Esophagus muscularis mucosa (tissue), 4 donors: Measurements from ENCODE around the gene FAAH. TPM values are rescaled to one million over a fixed set of nuclear protein-coding genes. Genes with fewer than 3 reads are reported as not detected.

Experiments
- DNase-seq: peaks from one replicate; pipeline ENCODE4 v3.0.0-alpha.2; 2017; ENCODE audit errors: extremely low spot score
- H3K27ac ChIP-seq, 4 donors: fragments of 200-600 bp; sonication (generic); replicated peaks in 1 of 4; 1 replicate in 3 of 4; 2 replicates in 1 of 4; pipeline ENCODE4 v1.5.1; 2016 to 2019; ENCODE audit warnings: mild to moderate bottlenecking in 1 of 4
- H3K27me3 ChIP-seq, 4 donors: fragments of 200-600 bp; sonication (generic); one replicate each; pipeline versions ENCODE4 v1.5.1 to v1.6.0; 2016 to 2019
- H3K36me3 ChIP-seq, 4 donors: fragments of 200-600 bp; sonication (generic); one replicate each; pipeline ENCODE4 v1.5.1; 2016 to 2019
- H3K4me1 ChIP-seq, 4 donors: fragments of 200-600 bp; sonication (generic); one replicate each; pipeline ENCODE4 v1.5.1; 2016 to 2019
- H3K4me3 ChIP-seq, 4 donors: fragments of 200-600 bp; sonication (generic); 1 replicate in 2 of 4; 2 replicates in 2 of 4; pipeline ENCODE4 v1.5.1; 2016 to 2019; ENCODE audit warnings: mild to moderate bottlenecking in 4 of 4, moderate library complexity in 1 of 4
- H3K9me3 ChIP-seq, 4 donors: fragments of 200-600 bp; sonication (generic); 1 replicate in 3 of 4; 2 replicates in 1 of 4; pipeline ENCODE4 v1.5.1; 2016 to 2019
- CTCF ChIP-seq, 3 experiments: fragments of 200-600 bp in 2 of 3; fragments of 450-650 bp in 1 of 3; sonication (generic) in 2 of 3; IDR thresholded peaks; one replicate each; pipeline ENCODE4 v1.5.1; 2017 to 2019; ENCODE audit warnings: antibody characterized with exemption in 3 of 3, mild to moderate bottlenecking in 2 of 3, moderate library complexity in 1 of 3
- EP300 ChIP-seq: sonication (generic); formaldehyde crosslinking; IDR thresholded peaks from one replicate; pipeline ENCODE4 v1.6.1; 2017; ENCODE audit warnings: antibody characterized with exemption
- POLR2A ChIP-seq: fragments of 450-650 bp; IDR thresholded peaks from one replicate; pipeline ENCODE4 v1.6.1; 2017; ENCODE audit warnings: antibody characterized with exemption, moderate library complexity, mild to moderate bottlenecking, low read depth
- POLR2AphosphoS5 ChIP-seq, 2 donors: sonication (generic); formaldehyde crosslinking; IDR thresholded peaks; one replicate each; pipeline ENCODE4 v1.6.1; 2017; ENCODE audit warnings: antibody characterized with exemption in 2 of 2
- WGBS: methylation state at CpG from one replicate; pipeline ENCODE4 v1.1.5; 2018; 5-methylcytosine and 5-hydroxymethylcytosine counted together
- intact Hi-C: fragments of 100-400 bp; cut with DNase I; formaldehyde crosslinking; loops from one replicate; pipeline ENCODE4 v1.15.1; 2023
- total RNA-seq, 4 donors: library from RNA; depleted of rRNA; stranded (reverse); fragments of >200 nt; gene quantifications; one replicate each; pipeline versions ENCODE4 v1.1.0 to v1.2.1, GENCODE V29; 2016

FAAH gene
- total RNA-seq, 4 donors from 2014 or later = 3.7 to 10.6 (median 8.4) TPM

- Histone ChIP-seq H3K9me3 (no peaks in the 10 kb centered on the region), H3K4me3 (no peak overlapping the region), H3K27me3 (peaks cover 0 to 11% (median 0%) of the 10 kb centered on the region in 4 donors), H3K36me3 (no peaks in the 10 kb centered on the region), H3K27ac (no peak overlapping the region), H3K4me1 (peaks cover 0 to 6% (median 5%) of the 10 kb centered on the region in 4 donors)
- no peak for DNase-seq
- intact Hi-C loops = no loop called here
- TF ChIP-seq EP300 (no peak), POLR2A (no peak), CTCF (IDR thresholded peaks at IDR 0.05) (no peak), POLR2AphosphoS5 (IDR thresholded peaks at IDR 0.05) (no peak)
- WGBS = 78% methylated on average over 4 of the region's 4 CpGs
Measured at GRCh38 chr1:46437723-46438122, 43.6 kb downstream of the FAAH start.

- intact Hi-C loops = no loop called here
- 88% methylated on average over 6 of the region's 6 CpGs for WGBS
- H3K27ac ChIP-seq = no peak overlapping the region
Measured at GRCh38 chr1:46438346-46438745, 44.2 kb downstream of the FAAH start.

GRCh38 chr1:46440478-46440877 lies 46.4 kb downstream of the FAAH start:
- peaks cover 0 to 11% (median 0%) of the 10 kb centered on the region in 4 donors for H3K27me3 ChIP-seq
- no peaks in the 10 kb centered on the region for H3K9me3 ChIP-seq
- no peak overlapping the region for H3K27ac ChIP-seq
- H3K36me3 ChIP-seq = no peaks in the 10 kb centered on the region
- no peak overlapping the region for H3K4me3 ChIP-seq
- H3K4me1 ChIP-seq = peaks cover 0 to 11% (median 9%) of the 10 kb centered on the region in 4 donors
- WGBS = 93% methylated on average over 2 of the region's 2 CpGs
- no peak for DNase-seq
- TF ChIP-seq POLR2AphosphoS5 (IDR thresholded peaks at IDR 0.05) (no peak), CTCF (IDR thresholded peaks at IDR 0.05) (no peak), POLR2A (no peak), EP300 (no peak)
- intact Hi-C loops = no loop called here

More at GRCh38 chr1:46438346-46438745, 44.2 kb downstream of the FAAH start:
- TF ChIP-seq EP300 (no peak), CTCF (IDR thresholded peaks at IDR 0.05) (no peak), POLR2A (no peak), POLR2AphosphoS5 (IDR thresholded peaks at IDR 0.05) (no peak)
- Histone ChIP-seq H3K36me3 (no peaks in the 10 kb centered on the region), H3K4me3 (no peak overlapping the region), H3K9me3 (no peaks in the 10 kb centered on the region), H3K27me3 (peaks cover 0 to 11% (median 0%) of the 10 kb centered on the region in 4 donors), H3K4me1 (peaks cover 0 to 11% (median 9%) of the 10 kb centered on the region in 4 donors)
- DNase-seq = no peak

GRCh38 chr1:46442317-46443161 lies 48.4 kb downstream of the FAAH start:
- intact Hi-C loops = no loop called here
- DNase-seq = peak; percentile 95
- TF ChIP-seq CTCF (IDR thresholded peaks at IDR 0.05) (peak; percentile 81 to 93 (median 91)), EP300 (no peak)
- H3K27me3 ChIP-seq = peaks cover 0 to 24% (median 5%) of the 10 kb centered on the region in 4 donors
- peak overlapping the region; percentile 42 to 53 (median 44) for H3K4me3 ChIP-seq
- peaks cover 0 to 15% (median 13%) of the 10 kb centered on the region in 4 donors for H3K4me1 ChIP-seq
- no peak overlapping the region for H3K27ac ChIP-seq
- no peaks in the 10 kb centered on the region for H3K36me3 ChIP-seq
- H3K9me3 ChIP-seq = no peaks in the 10 kb centered on the region
- 11% methylated on average over 23 of the region's 25 CpGs for whole genome bisulfite sequencing
